ENCODE measurements around the gene COPS7A. TPM values are rescaled to one million over a fixed set of nuclear protein-coding genes. Genes with fewer than 3 reads are reported as not detected.

COPS7A gene
- polyA plus RNA-seq, 1 donor (not counting 4 experiments of a cell fraction or from before 2014, with no cell fraction given): 85.4 TPM

DNA sequence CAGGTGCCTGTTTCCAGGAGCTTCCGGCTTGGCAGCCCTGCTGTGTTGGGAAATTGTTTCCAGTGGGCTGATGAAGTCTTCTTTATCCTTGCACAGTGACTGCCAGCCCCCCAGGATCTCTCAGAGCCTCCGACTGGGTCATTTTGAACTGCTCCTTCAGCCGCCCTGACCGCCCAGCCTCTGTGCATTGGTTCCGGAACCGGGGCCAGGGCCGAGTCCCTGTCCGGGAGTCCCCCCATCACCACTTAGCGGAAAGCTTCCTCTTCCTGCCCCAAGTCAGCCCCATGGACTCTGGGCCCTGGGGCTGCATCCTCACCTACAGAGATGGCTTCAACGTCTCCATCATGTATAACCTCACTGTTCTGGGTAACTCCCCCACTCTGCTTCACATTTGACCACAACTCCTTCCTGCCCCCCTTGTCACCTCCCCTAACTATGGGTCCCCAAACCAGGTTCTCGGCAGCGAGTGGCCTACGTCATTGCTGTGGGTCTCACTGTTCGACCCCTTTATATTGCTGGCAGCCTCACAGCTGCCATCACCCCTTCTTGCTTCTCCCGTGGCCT lies 50.7 kb downstream of the COPS7A start:
- DNase-seq (ENCODE audit: low read depth, low spot score) (no peak), FAIRE-seq (no peak)
- Histone ChIP-seq H3K4me2 (ENCODE audit: control insufficient read depth, extremely low read depth, insufficient read depth, low read depth, low read length) (no peak overlapping the region), H3K9ac (ENCODE audit: control insufficient read depth, extremely low read depth, insufficient read depth, low read length) (no peak overlapping the region), H3K27ac (ENCODE audit: control insufficient read depth, insufficient read depth, low read length) (no peak overlapping the region), H2AFZ (ENCODE audit: control insufficient read depth, low read length) (no peak overlapping the region), H3K9me3 (ENCODE audit: control insufficient read depth, low read depth, low read length) (no peaks in the 10 kb centered on the region), H3K9me1 (ENCODE audit: control insufficient read depth, extremely low read depth, insufficient read depth, low read length) (no peaks in the 10 kb centered on the region), H4K20me1 (ENCODE audit: control insufficient read depth, extremely low read depth, insufficient read depth, low read length) (no peaks in the 10 kb centered on the region), H3K79me2 (ENCODE audit: control insufficient read depth, insufficient read depth, low read length) (no peaks in the 10 kb centered on the region), H3K4me3 (ENCODE audit: control insufficient read depth in 2 of 3, extremely low read depth in 1 of 3, insufficient read depth in 2 of 3, low read depth in 1 of 3, low read length in 3 of 3) (no peak overlapping the region), H3K27me3 (ENCODE audit: control insufficient read depth, extremely low read depth, insufficient read depth, low read length) (peaks cover 35% of the 10 kb centered on the region), H3K4me1 (ENCODE audit: control insufficient read depth, extremely low read depth, insufficient read depth, low read length) (peaks cover 8% of the 10 kb centered on the region), H3K36me3 (ENCODE audit: control insufficient read depth in 2 of 2, extremely low read depth in 1 of 2, insufficient read depth in 2 of 2, low read length in 2 of 2) (peaks cover 4 to 5% of the 10 kb centered on the region in 2 experiments)
- dilution Hi-C loops (cut with MboI; ENCODE audit: extremely low pct_ligation_motif_present, low sequenced_read_pairs): no loop called here
- TF ChIP-seq, protein P1, sequence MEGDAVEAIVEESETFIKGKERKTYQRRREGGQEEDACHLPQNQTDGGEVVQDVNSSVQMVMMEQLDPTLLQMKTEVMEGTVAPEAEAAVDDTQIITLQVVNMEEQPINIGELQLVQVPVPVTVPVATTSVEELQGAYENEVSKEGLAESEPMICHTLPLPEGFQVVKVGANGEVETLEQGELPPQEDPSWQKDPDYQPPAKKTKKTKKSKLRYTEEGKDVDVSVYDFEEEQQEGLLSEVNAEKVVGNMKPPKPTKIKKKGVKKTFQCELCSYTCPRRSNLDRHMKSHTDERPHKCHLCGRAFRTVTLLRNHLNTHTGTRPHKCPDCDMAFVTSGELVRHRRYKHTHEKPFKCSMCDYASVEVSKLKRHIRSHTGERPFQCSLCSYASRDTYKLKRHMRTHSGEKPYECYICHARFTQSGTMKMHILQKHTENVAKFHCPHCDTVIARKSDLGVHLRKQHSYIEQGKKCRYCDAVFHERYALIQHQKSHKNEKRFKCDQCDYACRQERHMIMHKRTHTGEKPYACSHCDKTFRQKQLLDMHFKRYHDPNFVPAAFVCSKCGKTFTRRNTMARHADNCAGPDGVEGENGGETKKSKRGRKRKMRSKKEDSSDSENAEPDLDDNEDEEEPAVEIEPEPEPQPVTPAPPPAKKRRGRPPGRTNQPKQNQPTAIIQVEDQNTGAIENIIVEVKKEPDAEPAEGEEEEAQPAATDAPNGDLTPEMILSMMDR (optimal IDR thresholded peaks at IDR 0.05 in 1 of 3, IDR thresholded peaks at IDR 0.05 in 1 of 3, conservative IDR thresholded peaks at IDR 0.05 in 1 of 3; ENCODE audit: extremely low read depth in 1 of 3, insufficient read depth in 2 of 3, low read length in 3 of 3): no peak
- TF ChIP-seq EZH2 (IDR thresholded peaks at IDR 0.05; ENCODE audit: low read length): no peak

DNA sequence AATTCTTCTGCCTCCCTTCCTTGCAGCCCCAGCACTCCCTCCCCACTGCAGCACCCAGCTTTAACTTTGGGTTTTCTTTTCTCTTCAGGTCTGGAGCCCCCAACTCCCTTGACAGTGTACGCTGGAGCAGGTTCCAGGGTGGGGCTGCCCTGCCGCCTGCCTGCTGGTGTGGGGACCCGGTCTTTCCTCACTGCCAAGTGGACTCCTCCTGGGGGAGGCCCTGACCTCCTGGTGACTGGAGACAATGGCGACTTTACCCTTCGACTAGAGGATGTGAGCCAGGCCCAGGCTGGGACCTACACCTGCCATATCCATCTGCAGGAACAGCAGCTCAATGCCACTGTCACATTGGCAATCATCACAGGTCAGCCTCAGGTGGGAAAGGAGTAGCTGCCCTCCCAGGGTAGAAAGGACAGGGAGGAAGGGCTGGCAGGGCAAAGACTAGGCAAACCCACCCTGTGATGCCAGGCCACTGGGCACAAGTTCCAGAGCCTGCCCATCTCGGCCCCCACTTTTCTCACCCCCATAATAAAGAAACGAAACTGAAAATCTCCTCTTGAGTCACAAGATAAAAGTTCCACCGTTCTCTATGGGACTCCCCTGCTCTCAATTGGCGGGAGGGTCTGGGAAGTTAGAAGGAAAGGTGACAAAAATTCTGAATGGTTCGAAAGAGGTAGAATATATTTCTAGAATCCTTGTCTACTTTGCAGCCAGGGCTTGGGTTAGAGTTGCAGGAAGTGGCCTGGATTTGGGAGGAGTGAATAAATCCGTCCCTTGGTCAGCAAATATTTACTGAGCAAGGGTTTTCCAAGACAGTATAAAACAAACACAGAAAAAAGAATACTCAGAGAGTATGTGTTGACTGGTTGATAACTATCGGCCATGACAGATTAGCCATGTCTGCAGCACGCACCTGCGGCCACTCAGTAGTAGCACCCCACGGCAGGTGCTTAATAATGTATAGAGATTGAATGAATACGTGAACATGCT lies 51.6 kb downstream of the COPS7A start:
- FAIRE-seq: no peak
- Histone ChIP-seq H3K36me3 (ENCODE audit: control insufficient read depth in 2 of 2, extremely low read depth in 1 of 2, insufficient read depth in 2 of 2, low read length in 2 of 2) (peaks cover 2 to 4% of the 10 kb centered on the region in 2 experiments), H3K79me2 (ENCODE audit: control insufficient read depth, insufficient read depth, low read length) (no peaks in the 10 kb centered on the region), H3K27ac (ENCODE audit: control insufficient read depth, insufficient read depth, low read length) (no peak overlapping the region), H3K4me2 (ENCODE audit: control insufficient read depth, extremely low read depth, insufficient read depth, low read depth, low read length) (no peak overlapping the region), H3K4me1 (ENCODE audit: control insufficient read depth, extremely low read depth, insufficient read depth, low read length) (peaks cover 8% of the 10 kb centered on the region), H3K27me3 (ENCODE audit: control insufficient read depth, extremely low read depth, insufficient read depth, low read length) (peaks cover 35% of the 10 kb centered on the region), H3K4me3 (ENCODE audit: control insufficient read depth in 2 of 3, extremely low read depth in 1 of 3, insufficient read depth in 2 of 3, low read depth in 1 of 3, low read length in 3 of 3) (no peak overlapping the region), H3K9me1 (ENCODE audit: control insufficient read depth, extremely low read depth, insufficient read depth, low read length) (no peaks in the 10 kb centered on the region), H4K20me1 (ENCODE audit: control insufficient read depth, extremely low read depth, insufficient read depth, low read length) (no peaks in the 10 kb centered on the region), H3K9me3 (ENCODE audit: control insufficient read depth, low read depth, low read length) (no peaks in the 10 kb centered on the region), H2AFZ (ENCODE audit: control insufficient read depth, low read length) (no peak overlapping the region), H3K9ac (ENCODE audit: control insufficient read depth, extremely low read depth, insufficient read depth, low read length) (no peak overlapping the region)
- DNase-seq (ENCODE audit: low read depth, low spot score): no peak
- TF ChIP-seq EZH2 (IDR thresholded peaks at IDR 0.05; ENCODE audit: low read length): no peak
- TF ChIP-seq, protein P1 (optimal IDR thresholded peaks at IDR 0.05 in 1 of 3, IDR thresholded peaks at IDR 0.05 in 1 of 3, conservative IDR thresholded peaks at IDR 0.05 in 1 of 3; ENCODE audit: extremely low read depth in 1 of 3, insufficient read depth in 2 of 3, low read length in 3 of 3): no peak
- dilution Hi-C loops (cut with MboI; ENCODE audit: extremely low pct_ligation_motif_present, low sequenced_read_pairs): no loop called here

All from keratinocyte (primary cell).